Cardiac septum (tissue), 1 donor: Measurements from ENCODE around the gene VANGL1. TPM values are rescaled to one million over a fixed set of nuclear protein-coding genes. Genes with fewer than 3 reads are reported as not detected.

Experiments used
- DNase-seq: peaks from one replicate; pipeline ENCODE4 v3.0.0-alpha.2; 2020; ENCODE audit warnings: low spot score
- intact Hi-C: fragments of 100-400 bp; cut with DNase I; formaldehyde crosslinking; loops from one replicate; pipeline ENCODE4 v1.14.0; 2022
- total RNA-seq: library from RNA; stranded (reverse); fragmentation: NEBNext Ultra II Directional; extraction: Animal tissue kit (Norgen Biotek cat#: 25700); gene quantifications from one replicate; pipeline ENCODE4 v1.2.1, GENCODE V29; 2021
- donor health status: DM: no; HTN: no; CAD: no.

VANGL1 gene
- total RNA-seq, 1 donor from 2014 or later = 7.8 TPM

GRCh38 chr1:115687744-115688143 is 46.0 kb downstream of the VANGL1 start:
- intact Hi-C loops = no loop called here
- DNase-seq = no peak

DNA sequence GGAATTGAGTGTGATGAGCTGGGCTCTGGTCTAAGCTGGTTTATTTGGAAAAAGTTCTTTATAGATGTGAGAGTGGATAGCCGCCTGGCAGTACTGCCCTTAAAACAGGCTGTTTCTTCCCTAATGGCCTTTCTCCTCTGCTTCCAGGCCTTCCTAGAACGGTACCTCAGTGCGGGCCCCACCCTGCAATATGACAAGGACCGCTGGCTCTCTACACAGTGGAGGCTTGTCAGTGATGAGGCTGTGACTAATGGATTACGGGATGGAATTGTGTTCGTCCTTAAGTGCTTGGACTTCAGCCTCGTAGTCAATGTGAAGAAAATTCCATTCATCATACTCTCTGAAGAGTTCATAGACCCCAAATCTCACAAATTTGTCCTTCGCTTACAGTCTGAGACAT is 49.2 kb downstream of the VANGL1 start:
- intact Hi-C loops = no loop called here
- no peak for DNase-seq

- intact Hi-C loops = no loop called here
- DNase-seq = no peak
Measured at GRCh38 chr1:115692224-115692623, 50.5 kb downstream of the VANGL1 start.

GRCh38 chr1:115694805-115695204 is 53.0 kb downstream of the VANGL1 start:
- intact Hi-C loops = no loop called here

GRCh38 chr1:115697619-115698018 is 55.8 kb downstream of the VANGL1 start:
- no peak for DNase-seq
- intact Hi-C loops = no loop called here

More at GRCh38 chr1:115694805-115695204, 53.0 kb downstream of the VANGL1 start:
- DNase-seq = no peak

DNA sequence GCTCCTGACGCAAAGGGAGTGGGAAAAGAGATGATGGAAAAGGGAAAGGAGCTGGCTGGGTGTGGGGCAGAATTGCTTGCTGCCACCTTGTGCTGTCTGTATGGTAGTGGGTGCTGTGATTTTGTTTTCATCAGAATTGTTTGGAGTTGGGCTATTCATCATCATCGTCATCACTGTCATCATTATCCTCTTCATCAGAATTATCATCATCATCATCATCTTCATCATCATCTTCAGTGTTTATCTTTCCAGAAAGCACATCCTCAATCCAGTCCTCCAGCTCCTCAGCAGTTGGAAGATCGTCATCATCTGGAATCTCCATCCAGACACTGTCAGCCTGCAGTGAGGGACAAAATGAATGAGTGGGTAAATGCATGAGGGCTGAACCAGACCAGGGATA is 59.3 kb downstream of the VANGL1 start:
- intact Hi-C loops = no loop called here
- DNase-seq = no peak

GRCh38 chr1:115702959-115703358 is 61.2 kb downstream of the VANGL1 start:
- intact Hi-C loops = no loop called here
- DNase-seq = no peak

DNA sequence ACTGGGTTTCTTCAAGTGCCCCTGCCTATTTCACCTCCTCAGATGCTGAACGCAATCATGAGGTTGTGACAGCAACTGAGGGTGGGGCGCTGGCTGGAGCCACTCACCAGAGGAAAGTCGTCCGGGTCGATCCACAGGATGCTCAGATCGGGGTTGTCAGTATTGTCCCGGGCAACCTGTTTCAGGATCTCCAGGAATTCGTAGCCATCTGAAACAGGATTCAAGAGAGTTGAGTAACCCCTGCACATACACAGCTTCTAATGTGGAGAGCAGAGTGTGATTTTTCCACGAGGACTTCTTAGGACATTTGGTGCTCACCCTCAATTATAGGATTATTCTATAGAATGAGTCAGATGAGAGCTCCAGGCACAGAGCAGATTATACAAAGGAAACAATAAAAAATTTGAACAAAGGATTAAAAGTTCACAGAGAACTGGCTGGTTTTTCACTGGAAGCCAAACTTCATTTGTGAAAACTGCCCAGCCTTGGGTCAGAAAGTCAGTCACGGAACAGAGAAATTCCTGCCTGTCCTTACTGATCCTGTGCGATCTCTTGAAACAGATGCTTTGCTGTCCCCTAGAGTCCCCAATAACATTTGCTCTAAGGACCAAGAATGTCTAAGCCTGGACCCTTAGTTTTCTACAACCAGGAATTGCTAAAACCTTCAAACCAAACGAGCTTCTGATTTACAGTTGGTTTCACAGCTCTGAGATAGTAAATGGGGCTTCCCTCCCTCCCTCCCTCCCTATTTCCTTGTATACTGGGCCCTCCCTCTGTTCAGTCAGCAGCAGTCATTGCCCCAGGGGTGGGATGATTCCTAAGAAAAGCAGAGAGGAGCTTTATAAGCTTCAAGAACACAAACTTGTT is 63.5 kb downstream of the VANGL1 start:
- intact Hi-C loops = loop anchor here (5.0 kb wide), 1 partner anchor 47 kb away; no protein-coding TSS in a partner anchor
- DNase-seq = no peak

- intact Hi-C loops = loop anchor here (2.0 to 5.0 kb wide), 2 partner anchors 46 to 97 kb away; no protein-coding TSS in a partner anchor
Measured at GRCh38 chr1:115705963-115706362, 64.2 kb downstream of the VANGL1 start.

GRCh38 chr1:115706587-115707425 is 65.0 kb downstream of the VANGL1 start:
- intact Hi-C loops = loop anchor here (2.0 to 5.0 kb wide), 2 partner anchors 45 to 98 kb away; no protein-coding TSS in a partner anchor
- no peak for DNase-seq

More at GRCh38 chr1:115705963-115706362, 64.2 kb downstream of the VANGL1 start:
- no peak for DNase-seq

DNA sequence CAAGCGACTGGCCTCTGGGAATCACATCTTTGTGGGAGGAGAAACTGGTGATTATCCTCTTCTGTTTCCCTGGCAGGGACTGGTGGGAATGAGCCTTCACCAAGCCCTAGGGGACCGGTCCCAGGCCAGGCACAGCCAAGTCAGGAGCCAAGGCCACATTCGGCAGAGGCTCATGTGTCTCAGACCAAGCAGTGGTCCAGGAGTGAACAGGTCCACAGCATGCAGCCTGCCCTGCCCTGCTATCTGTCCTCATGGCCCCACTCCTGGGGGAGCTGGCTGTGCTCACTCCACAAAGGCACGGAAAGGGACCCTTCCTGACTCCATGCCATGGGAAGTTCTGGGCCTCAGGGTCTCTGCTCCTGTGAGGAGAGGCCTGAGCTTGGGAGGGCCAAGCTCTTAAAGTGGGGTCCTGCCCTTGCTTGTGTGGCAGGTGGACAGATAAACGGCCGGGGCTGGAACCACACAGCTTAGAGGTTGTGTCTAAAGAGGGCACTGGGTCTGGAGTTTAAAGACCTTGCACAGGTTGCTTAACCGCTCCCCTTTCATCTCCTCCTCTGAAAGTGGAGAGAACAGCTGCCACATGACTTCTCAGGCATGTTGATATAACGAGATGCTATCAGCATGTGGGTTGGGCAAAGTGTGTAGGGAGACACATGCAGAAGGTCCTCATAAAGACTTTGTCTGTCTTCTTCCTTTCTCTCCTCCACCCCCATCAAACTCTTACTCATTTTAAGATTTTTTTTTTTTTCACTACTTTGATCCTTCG is 69.3 kb downstream of the VANGL1 start:
- DNase-seq = no peak
- intact Hi-C loops = no loop called here

GRCh38 chr1:115712911-115713609 is 71.3 kb downstream of the VANGL1 start:
- intact Hi-C loops = no loop called here
- DNase-seq = no peak

DNA sequence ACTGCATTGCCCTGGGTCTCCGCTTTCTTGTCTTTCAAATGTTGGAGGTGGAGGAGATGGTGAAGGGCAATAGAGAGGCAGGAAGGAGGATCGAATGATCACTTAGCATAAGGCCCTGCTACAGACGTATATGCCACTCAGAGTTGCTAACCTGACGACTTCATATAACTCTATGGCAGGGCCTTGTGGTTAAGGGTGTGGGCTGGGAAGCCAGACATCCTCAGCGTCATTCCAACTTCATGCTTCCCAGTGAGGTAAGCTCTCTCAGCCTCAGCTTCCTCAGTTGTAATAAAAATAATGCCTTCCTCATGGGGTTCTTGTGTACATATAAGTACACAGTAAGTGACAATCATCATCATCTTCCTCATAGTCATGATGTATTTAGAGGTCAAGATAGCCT is 72.1 kb downstream of the VANGL1 start:
- intact Hi-C loops = no loop called here

GRCh38 chr1:115714572-115715141 is 72.9 kb downstream of the VANGL1 start:
- no peak for DNase-seq
- intact Hi-C loops = no loop called here

More for the DNA sequence above, 72.1 kb downstream of the VANGL1 start:
- DNase-seq = no peak

DNA sequence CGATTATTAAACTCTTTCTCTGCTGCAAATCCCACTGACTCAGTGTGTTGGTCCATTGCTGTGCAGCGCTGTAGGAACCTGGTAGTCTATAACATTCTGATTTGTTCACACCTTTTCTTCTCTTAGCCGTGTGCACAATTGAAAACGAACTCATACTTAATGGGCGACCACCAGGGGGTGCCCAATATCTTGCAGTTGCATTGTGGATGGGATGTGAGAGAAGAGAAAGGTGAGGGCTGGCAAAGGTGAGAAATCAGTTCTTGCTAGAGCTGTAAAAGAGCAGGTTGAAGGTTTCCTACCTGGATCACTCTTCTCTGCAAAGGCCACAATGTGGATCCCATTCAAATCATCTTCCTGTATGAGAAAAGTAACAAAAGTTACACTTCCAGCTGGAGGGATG is 75.8 kb downstream of the VANGL1 start:
- intact Hi-C loops = no loop called here
- no peak for DNase-seq

DNA sequence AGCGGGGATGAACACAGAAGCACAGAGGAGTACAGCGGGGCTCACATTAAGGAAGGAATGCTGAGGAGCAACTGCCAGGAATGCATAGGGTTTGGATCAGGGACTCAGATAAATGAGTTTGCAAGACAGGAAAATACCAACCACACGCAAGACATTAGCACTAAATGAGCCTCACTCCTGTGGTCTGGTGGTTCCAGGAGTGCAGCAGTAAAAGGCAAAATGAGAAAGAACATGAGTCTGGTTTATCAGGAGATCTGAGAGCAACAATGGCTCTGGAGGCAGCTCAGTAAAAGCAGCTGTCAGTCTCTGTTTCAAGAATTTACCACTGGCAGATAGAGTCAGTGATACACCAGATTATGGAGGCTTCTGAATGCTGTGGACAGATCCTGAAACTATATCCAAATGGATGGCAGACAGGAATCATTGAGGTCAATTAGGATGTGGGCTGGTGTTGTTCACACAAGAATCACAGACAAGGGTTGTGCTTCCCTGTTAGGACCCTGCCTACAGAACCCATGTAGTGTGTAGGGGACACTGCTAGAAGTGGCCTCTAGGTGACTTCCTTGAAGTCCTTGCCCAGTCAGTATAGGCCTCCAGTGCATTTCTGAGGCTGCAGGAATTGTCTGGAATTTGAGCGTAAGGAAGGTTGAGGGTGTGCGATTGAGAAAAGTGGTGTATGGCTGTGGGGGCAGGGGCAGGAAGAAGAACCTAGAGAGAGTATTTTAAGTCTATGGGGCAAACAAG is 76.4 kb downstream of the VANGL1 start:
- intact Hi-C loops = no loop called here

DNA sequence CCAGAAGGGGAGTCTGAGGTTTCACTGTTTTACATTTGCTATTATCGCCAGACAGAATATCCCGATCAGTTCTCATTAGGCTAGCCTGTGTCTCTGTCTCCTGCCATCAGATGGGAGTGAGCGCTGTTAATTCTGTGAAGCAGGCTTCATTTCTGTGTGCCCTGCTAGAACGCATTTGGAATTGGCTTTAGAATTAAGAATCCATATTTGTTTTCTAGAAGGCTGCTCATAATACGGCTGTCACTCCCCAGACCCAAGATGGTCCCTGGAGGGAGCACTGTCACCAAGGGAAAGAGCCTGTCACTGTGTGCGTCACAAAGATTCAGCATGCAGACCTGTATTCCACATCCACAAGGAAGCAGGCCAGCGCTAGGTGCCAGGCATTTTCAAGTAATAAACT is 77.5 kb downstream of the VANGL1 start:
- DNase-seq = no peak
- intact Hi-C loops = no loop called here

More for the DNA sequence above, 76.4 kb downstream of the VANGL1 start:
- no peak for DNase-seq

DNA sequence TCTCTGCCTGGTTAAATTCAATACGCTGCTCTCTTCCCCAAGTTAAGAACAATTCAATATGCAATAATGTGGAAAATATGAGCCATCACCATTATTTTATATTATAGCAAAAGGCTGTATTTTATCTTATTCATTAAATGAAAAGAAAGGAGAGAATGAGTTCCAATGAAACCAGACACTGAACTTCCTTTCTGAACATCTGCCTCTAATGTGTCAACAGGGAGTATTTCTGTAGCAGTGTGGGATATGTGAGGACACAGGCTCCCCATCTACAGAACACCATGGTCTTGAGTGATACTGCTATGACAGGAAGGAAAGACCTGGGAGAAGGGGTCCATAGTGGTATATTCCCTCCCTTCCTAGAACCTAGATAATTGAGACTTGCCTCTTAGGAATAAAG is 80.5 kb downstream of the VANGL1 start:
- no peak for DNase-seq
- intact Hi-C loops = no loop called here
